Omental fat pad (tissue), 4 donors: Measurements from ENCODE around the gene DMKN. TPM values are rescaled to one million over a fixed set of nuclear protein-coding genes. Genes with fewer than 3 reads are reported as not detected.
A peak's percentile ranks its signal among the peaks of the same experiment; 100 is the strongest.

Source experiments
- ATAC-seq: fragments of 150-250 bp; one replicate; pipeline ENCODE4 v1.9.1; 2016; ENCODE audit warnings: mild to moderate bottlenecking, moderate library complexity; ENCODE audit not compliant: low FRiP score
- DNase-seq: peaks from one replicate; pipeline ENCODE4 v3.0.0-alpha.2; 2019; ENCODE audit warnings: low spot score
- total RNA-seq, 4 donors: library from RNA; depleted of rRNA; stranded (reverse); fragments of >200 nt; gene quantifications; one replicate each; pipeline ENCODE4 v1.1.0, GENCODE V29; 2016
- TF ChIP-seq, protein P1 (sequence below), 3 donors: fragments of 450-650 bp; IDR thresholded peaks; one replicate each; pipeline ENCODE4 v1.5.1; 2016 to 2017; ENCODE audit warnings: antibody characterized with exemption in 3 of 3, mild to moderate bottlenecking in 3 of 3, moderate library complexity in 2 of 3

Gene DMKN
- total RNA-seq, 4 donors from 2014 or later = 2.8 to 48.9 (median 33.8) TPM

DNA sequence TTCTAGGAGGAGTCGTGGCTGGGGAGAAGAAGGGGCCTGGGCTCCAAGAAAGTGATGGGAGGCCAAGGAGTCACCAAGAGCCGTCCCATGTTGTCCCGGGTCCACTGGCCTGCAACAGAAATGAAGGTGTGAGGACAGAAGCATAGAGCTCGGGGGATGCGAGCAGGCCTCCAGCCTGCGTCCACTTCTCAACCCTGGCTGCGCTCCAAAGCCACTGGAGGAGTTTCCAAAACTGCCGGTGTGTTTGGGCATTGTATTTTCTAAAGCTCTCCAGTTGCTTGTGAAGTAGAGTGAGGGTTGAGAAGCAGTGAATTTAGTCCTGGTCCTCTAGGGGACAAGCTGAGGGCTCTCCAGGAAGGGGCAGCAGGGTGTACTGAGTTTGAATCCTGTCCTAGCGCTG lies 52.4 kb downstream of the DMKN start:
- ATAC-seq (no peak), DNase-seq (no peak)
- TF ChIP-seq, protein P1, sequence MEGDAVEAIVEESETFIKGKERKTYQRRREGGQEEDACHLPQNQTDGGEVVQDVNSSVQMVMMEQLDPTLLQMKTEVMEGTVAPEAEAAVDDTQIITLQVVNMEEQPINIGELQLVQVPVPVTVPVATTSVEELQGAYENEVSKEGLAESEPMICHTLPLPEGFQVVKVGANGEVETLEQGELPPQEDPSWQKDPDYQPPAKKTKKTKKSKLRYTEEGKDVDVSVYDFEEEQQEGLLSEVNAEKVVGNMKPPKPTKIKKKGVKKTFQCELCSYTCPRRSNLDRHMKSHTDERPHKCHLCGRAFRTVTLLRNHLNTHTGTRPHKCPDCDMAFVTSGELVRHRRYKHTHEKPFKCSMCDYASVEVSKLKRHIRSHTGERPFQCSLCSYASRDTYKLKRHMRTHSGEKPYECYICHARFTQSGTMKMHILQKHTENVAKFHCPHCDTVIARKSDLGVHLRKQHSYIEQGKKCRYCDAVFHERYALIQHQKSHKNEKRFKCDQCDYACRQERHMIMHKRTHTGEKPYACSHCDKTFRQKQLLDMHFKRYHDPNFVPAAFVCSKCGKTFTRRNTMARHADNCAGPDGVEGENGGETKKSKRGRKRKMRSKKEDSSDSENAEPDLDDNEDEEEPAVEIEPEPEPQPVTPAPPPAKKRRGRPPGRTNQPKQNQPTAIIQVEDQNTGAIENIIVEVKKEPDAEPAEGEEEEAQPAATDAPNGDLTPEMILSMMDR (IDR thresholded peaks at IDR 0.05) = no peak

DNA sequence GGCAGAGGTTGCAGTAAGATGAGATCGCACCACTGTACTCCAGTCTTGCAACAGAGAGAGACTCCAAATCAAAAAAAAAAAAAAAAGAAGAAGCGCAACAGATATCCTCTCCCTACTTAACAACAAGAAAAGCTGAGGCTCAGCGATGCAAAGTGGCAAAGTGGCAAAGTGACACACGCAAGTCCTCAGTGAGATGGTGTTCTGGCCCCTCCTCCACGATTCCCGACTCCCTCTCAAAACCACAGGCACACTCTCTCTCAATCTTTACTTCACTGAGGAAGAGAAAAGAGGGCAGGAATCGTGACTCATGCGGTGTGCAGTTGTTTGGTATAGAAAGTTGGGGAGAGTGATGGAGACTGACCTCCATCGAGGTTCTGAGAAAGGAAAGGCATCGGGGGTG lies 52.8 kb downstream of the DMKN start:
- TF ChIP-seq, protein P1 (IDR thresholded peaks at IDR 0.05) = no peak
- DNase-seq (no peak), ATAC-seq (no peak)

DNA sequence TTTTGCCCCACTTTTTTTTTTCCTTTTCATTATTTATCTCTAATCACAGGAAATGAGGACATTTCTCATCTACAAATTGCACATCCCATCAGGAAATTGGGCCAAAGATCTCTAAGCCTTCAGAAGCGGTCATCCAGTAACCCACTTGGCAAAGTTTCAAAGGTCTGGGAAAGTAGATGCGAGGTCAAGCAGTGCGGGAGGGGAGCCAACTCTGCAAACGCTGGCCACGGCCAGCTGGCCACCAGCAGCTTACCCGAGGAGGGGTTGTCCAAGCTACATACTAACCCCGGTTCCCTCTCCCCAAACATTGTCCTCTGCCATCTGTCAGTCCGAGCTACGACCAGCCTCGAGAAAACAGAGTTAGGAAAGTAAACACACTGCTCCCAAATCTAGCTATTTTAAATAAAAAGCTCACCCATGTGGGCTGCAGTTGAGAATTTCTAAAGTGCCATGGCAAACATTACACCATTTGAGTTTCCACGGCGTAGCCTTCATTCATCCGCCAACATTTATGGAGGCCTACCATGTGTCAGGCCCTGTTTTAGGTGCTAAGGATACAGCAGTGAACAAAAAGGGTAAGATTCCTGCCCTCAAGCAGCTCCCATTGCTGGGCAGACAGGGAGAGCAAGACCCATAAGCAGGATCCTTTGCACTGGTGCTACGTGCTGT lies 53.9 kb downstream of the DMKN start:
- peak; percentile 73 for ATAC-seq
- no peak for DNase-seq

DNA sequence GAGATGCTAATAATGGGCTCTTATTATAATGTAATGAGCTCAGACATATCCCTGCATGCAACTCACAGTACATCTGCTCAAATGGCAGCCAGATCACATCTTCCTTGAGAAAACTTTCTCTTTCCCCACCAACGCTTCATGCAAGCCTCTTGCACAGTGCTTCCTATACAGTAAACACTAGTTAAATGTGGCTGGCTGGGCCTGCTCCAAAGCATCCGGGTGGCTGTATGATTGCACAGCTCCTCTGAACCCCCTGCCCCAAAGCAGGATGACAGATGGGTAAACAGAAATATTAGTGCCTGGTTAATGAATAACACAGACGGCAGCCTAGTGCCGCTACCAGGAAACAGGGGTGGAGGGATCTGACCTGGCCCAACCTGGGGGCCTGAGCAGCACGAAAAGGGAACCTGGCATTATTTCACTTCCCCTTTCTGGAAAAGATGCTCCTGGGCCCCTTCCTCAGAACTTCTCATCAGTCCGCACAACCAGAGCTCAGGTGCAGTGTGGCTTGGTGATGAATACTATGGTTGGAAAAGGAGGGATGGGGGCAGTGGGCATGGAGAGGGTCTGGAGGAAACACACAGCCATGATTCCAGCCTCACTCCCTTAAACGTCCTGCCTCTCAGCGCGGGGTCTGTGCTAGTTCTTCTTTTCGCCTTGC lies 54.6 kb downstream of the DMKN start:
- DNase-seq (no peak), ATAC-seq (no peak)
- TF ChIP-seq, protein P1 (IDR thresholded peaks at IDR 0.05) = no peak

More for the DNA sequence above, 53.9 kb downstream of the DMKN start:
- TF ChIP-seq, protein P1 (IDR thresholded peaks at IDR 0.05) = no peak

DNA sequence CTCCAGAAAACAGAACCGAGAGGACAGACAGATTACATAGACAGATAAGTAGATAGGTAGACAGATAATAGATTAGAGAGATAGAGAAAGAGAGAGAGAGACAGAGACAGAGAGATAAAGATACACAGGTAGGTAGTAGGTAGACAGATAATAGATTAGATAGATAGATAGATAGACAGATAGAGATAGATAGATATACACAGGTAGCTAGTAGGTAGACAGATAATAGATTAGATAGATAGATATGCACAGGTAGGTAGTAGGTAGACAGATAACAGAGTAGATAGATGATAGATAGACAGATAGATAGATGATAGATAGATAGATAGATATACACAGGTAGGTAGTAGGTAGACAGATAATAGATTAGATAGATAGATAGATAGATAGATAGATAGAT lies 55.3 kb downstream of the DMKN start:
- no peak for DNase-seq
- ATAC-seq = no peak

DNA sequence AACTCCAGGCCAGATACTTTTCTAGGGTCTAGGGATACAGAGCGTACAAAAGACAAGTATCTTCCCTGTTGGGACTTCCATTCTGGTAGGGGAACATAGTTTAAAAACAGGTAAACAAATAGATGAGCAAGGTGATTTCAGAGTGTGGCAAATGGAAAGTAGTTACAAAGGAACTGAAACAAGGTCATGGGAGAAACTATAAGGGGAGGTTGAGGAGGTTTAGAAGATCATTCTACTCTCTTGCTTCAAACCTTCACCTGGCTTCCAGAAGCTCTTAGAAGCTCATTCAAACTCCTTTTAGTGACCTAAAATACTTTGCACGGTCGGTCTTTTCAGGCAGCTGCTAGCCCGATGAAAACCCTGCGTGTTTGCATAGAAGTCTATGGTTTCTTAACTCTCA lies 56.3 kb downstream of the DMKN start:
- DNase-seq (no peak), ATAC-seq (no peak)
- TF ChIP-seq, protein P1 (IDR thresholded peaks at IDR 0.05) = no peak

More for the DNA sequence above, 55.3 kb downstream of the DMKN start:
- TF ChIP-seq, protein P1 (IDR thresholded peaks at IDR 0.05) = no peak
